WTC11 (cell line): ENCODE results near the gene PARVG.

Experiments
- CREM ChIP-seq: sonication (generic); formaldehyde crosslinking; IDR thresholded peaks from 2 replicates; pipeline ENCODE4 v1.8.1; 2022; ENCODE audit warnings: mild to moderate bottlenecking, missing genetic modification reagents, moderate library complexity
- HMGXB4 ChIP-seq: sonication (generic); formaldehyde crosslinking; IDR thresholded peaks from 2 replicates; pipeline ENCODE4 v1.8.1; 2023; ENCODE audit warnings: mild to moderate bottlenecking, moderate library complexity, missing genetic modification reagents
- NFYB ChIP-seq: sonication (generic); formaldehyde crosslinking; conservative IDR thresholded peaks from 2 replicates; pipeline ENCODE4 v1.8.0; 2022; ENCODE audit warnings: low read depth, missing genetic modification reagents
- NR3C1 ChIP-seq: sonication (generic); formaldehyde crosslinking; conservative IDR thresholded peaks from 2 replicates; pipeline ENCODE4 v1.8.1; 2023; ENCODE audit warnings: low read depth, mild to moderate bottlenecking, missing genetic modification reagents
- TF ChIP-seq, protein P1 (sequence below): fragments of 200-600 bp; IDR thresholded peaks from 2 replicates; pipeline ENCODE4 v1.8.0; 2022; ENCODE audit warnings: antibody characterized with exemption
- TF ChIP-seq, protein P2 (sequence below): sonication (generic); formaldehyde crosslinking; IDR thresholded peaks from 2 replicates; pipeline ENCODE4 v1.8.1; 2022; ENCODE audit warnings: low read depth, missing genetic modification reagents, borderline replicate concordance
- TF ChIP-seq, protein P3 (sequence below): sonication (generic); formaldehyde crosslinking; IDR thresholded peaks from 2 replicates; pipeline ENCODE4 v1.8.0; 2022; ENCODE audit warnings: mild to moderate bottlenecking, missing genetic modification reagents

GRCh38 chr22:44192098-44192815 lies 11.5 kb downstream of the PARVG start:
- TF ChIP-seq, protein P1, sequence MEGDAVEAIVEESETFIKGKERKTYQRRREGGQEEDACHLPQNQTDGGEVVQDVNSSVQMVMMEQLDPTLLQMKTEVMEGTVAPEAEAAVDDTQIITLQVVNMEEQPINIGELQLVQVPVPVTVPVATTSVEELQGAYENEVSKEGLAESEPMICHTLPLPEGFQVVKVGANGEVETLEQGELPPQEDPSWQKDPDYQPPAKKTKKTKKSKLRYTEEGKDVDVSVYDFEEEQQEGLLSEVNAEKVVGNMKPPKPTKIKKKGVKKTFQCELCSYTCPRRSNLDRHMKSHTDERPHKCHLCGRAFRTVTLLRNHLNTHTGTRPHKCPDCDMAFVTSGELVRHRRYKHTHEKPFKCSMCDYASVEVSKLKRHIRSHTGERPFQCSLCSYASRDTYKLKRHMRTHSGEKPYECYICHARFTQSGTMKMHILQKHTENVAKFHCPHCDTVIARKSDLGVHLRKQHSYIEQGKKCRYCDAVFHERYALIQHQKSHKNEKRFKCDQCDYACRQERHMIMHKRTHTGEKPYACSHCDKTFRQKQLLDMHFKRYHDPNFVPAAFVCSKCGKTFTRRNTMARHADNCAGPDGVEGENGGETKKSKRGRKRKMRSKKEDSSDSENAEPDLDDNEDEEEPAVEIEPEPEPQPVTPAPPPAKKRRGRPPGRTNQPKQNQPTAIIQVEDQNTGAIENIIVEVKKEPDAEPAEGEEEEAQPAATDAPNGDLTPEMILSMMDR = no peak
- TF ChIP-seq CREM (no peak), NFYB (CRISPR knock-in tag) (no peak), HMGXB4 (CRISPR knock-in tag) (no peak), NR3C1 (no peak)
- TF ChIP-seq, protein P2, sequence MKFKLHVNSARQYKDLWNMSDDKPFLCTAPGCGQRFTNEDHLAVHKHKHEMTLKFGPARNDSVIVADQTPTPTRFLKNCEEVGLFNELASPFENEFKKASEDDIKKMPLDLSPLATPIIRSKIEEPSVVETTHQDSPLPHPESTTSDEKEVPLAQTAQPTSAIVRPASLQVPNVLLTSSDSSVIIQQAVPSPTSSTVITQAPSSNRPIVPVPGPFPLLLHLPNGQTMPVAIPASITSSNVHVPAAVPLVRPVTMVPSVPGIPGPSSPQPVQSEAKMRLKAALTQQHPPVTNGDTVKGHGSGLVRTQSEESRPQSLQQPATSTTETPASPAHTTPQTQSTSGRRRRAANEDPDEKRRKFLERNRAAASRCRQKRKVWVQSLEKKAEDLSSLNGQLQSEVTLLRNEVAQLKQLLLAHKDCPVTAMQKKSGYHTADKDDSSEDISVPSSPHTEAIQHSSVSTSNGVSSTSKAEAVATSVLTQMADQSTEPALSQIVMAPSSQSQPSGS = no peak
- TF ChIP-seq, protein P3, sequence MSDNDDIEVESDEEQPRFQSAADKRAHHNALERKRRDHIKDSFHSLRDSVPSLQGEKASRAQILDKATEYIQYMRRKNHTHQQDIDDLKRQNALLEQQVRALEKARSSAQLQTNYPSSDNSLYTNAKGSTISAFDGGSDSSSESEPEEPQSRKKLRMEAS (CRISPR knock-in tag) = no peak
